IMR-90 (cell line): ENCODE data around the gene ANKRD30A. TPM values are rescaled to one million over a fixed set of nuclear protein-coding genes. Genes with fewer than 3 reads are reported as not detected.

Experiments
- ATAC-seq: fragments of 200-7000 bp; cut with Tn5 transposase; 2 replicates; pipeline ENCODE4 v1.9.1; 2020; ENCODE audit warnings: low read depth, mild to moderate bottlenecking, moderate library complexity
- BruUV-seq: library from RNA; stranded (reverse); fragments of 400-500 nt; replicated peaks from 2 replicates; lab custom pipeline; 2021; lab: Mats Ljungman, UMichigan
- CTCF ChIA-PET: fragments of 300-600 bp; formaldehyde crosslinking; extraction: SDS; loops from one replicate; lab custom pipeline; 2021; ENCODE audit warnings: antibody characterized with exemption; lab: Yijun Ruan, JAX
- POLR2A ChIA-PET: fragments of 300-600 bp; sonication (Branson Sonifier 250); formaldehyde crosslinking; loops from one replicate; lab custom pipeline; 2022; ENCODE audit warnings: antibody characterized with exemption; ENCODE audit not compliant: unreplicated experiment; lab: Charles Lee
- DNase-seq: peaks from one replicate; pipeline ENCODE4 v3.0.0; 2013
- H2AFZ ChIP-seq: replicated peaks from 2 replicates; pipeline ENCODE3; 2013; ENCODE audit warnings: low read length, mild to moderate bottlenecking; ENCODE audit not compliant: poor library complexity
- H2AK5ac ChIP-seq: 2 replicates; pipeline ENCODE4 v1.6.1; 2013; ENCODE audit warnings: low read depth, low read length, inconsistent platforms
- H2AK9ac ChIP-seq: replicated peaks from 2 replicates; pipeline ENCODE3; 2013; ENCODE audit warnings: mild to moderate bottlenecking, low read depth, low read length, moderate library complexity; ENCODE audit not compliant: poor library complexity
- H2BK120ac ChIP-seq: 2 replicates; pipeline ENCODE4 v1.6.1; 2013; ENCODE audit warnings: low read depth, low read length, inconsistent platforms
- H2BK15ac ChIP-seq: 3 replicates; pipeline ENCODE4 v1.6.1; 2013; ENCODE audit warnings: low read depth, low read length, inconsistent platforms
- H2BK20ac ChIP-seq: 2 replicates; pipeline ENCODE4 v1.6.1; 2013; ENCODE audit warnings: low read depth, mild to moderate bottlenecking, inconsistent platforms, low read length, moderate library complexity
- H2BK5ac ChIP-seq: 2 replicates; pipeline ENCODE4 v1.6.1; 2013; ENCODE audit warnings: mild to moderate bottlenecking, low read depth, low read length, inconsistent platforms; ENCODE audit not compliant: poor library complexity, severe bottlenecking
- H3K14ac ChIP-seq: replicated peaks from 2 replicates; pipeline ENCODE4 v1.6.1; 2013; ENCODE audit warnings: low read depth, low read length, inconsistent platforms
- H3K18ac ChIP-seq: 2 replicates; pipeline ENCODE4 v1.6.1; 2013; ENCODE audit warnings: low read depth, low read length, control low read depth
- H3K23ac ChIP-seq: 2 replicates; pipeline ENCODE4 v1.6.1; 2013; ENCODE audit warnings: low read depth, low read length, inconsistent platforms
- H3K27ac ChIP-seq: 2 replicates; pipeline ENCODE4 v1.5.1; 2013; ENCODE audit warnings: mild to moderate bottlenecking, control low read depth, low read length; ENCODE audit not compliant: insufficient read depth
- H3K27me3 ChIP-seq: 2 replicates; pipeline ENCODE4 v1.6.1; 2013; ENCODE audit warnings: low read length; ENCODE audit not compliant: control insufficient read depth, insufficient read depth
- H3K36me3 ChIP-seq: 2 replicates; pipeline ENCODE4 v1.6.1; 2013; ENCODE audit warnings: low read length, mixed read lengths; ENCODE audit not compliant: control insufficient read depth, insufficient read depth
- H3K4ac ChIP-seq: 2 replicates; pipeline ENCODE4 v1.6.1; 2013; ENCODE audit warnings: low read depth, low read length, inconsistent platforms
- H3K4me1 ChIP-seq: 2 replicates; pipeline ENCODE4 v1.6.1; 2013; ENCODE audit warnings: low read length, mixed read lengths; ENCODE audit not compliant: control insufficient read depth, insufficient read depth
- H3K4me2 ChIP-seq: 2 replicates; pipeline ENCODE4 v1.6.1; 2013; ENCODE audit warnings: low read depth, mild to moderate bottlenecking, control low read depth, low read length, moderate library complexity
- H3K4me3 ChIP-seq: 2 replicates; pipeline ENCODE4 v1.5.1; 2013; ENCODE audit warnings: low read depth, mild to moderate bottlenecking, control low read depth, low read length, moderate library complexity; ENCODE audit not compliant: insufficient read depth
- H3K56ac ChIP-seq: 2 replicates; pipeline ENCODE4 v1.6.1; 2013; ENCODE audit warnings: low read length, inconsistent platforms; ENCODE audit not compliant: insufficient read depth; ENCODE audit errors: extremely low read depth
- H3K79me1 ChIP-seq, 2 experiments: 2 replicates each; pipeline ENCODE4 v1.6.1; 2013; ENCODE audit warnings: low read length in 2 of 2, inconsistent platforms in 1 of 2, low read depth in 1 of 2
- H3K9ac ChIP-seq: 2 replicates; pipeline ENCODE4 v1.6.1; 2013; ENCODE audit warnings: low read depth, low read length, control low read depth
- H3K9me1 ChIP-seq: 2 replicates; pipeline ENCODE4 v1.6.1; 2013; ENCODE audit warnings: low read length, inconsistent platforms; ENCODE audit not compliant: insufficient read depth
- H3K9me3 ChIP-seq: 2 replicates; pipeline ENCODE4 v1.6.1; 2013; ENCODE audit warnings: low read length; ENCODE audit not compliant: control insufficient read depth, insufficient read depth
- H4K20me1 ChIP-seq: 2 replicates; pipeline ENCODE4 v1.6.1; 2013; ENCODE audit warnings: low read length, inconsistent platforms; ENCODE audit not compliant: insufficient read depth
- H4K5ac ChIP-seq: 2 replicates; pipeline ENCODE4 v1.6.1; 2013; ENCODE audit warnings: mild to moderate bottlenecking, low read depth, low read length, control low read depth
- H4K8ac ChIP-seq, 2 experiments: 2 replicates each; pipeline ENCODE4 v1.6.1; 2013; ENCODE audit warnings: low read depth in 2 of 2, low read length in 2 of 2, control low read depth in 1 of 2, inconsistent platforms in 1 of 2
- H4K91ac ChIP-seq: 2 replicates; pipeline ENCODE4 v1.6.1; 2013; ENCODE audit warnings: low read depth, low read length, inconsistent platforms; ENCODE audit not compliant: insufficient read depth
- BHLHE40 ChIP-seq: fragments of 150-350 bp; IDR thresholded peaks from 2 replicates; pipeline ENCODE4 v1.6.1; 2016; ENCODE audit warnings: mild to moderate bottlenecking, low read depth, low read length
- CTCF ChIP-seq: conservative IDR thresholded peaks from 2 replicates; pipeline ENCODE4 v1.5.1; 2012; ENCODE audit warnings: mild to moderate bottlenecking, low read depth, low read length, improper control_type of control experiment
- ELK1 ChIP-seq: fragments of 150-350 bp; IDR thresholded peaks from 2 replicates; pipeline ENCODE4 v1.6.1; 2016; ENCODE audit warnings: low read depth, mild to moderate bottlenecking, low read length, moderate library complexity, borderline replicate concordance
- FOS ChIP-seq: fragments of 150-350 bp; IDR thresholded peaks from 2 replicates; pipeline ENCODE4 v1.6.1; 2016; ENCODE audit warnings: low read depth, low read length
- MXI1 ChIP-seq: IDR thresholded peaks from 2 replicates; pipeline ENCODE4 v1.6.1; 2012; ENCODE audit warnings: low read depth, mild to moderate bottlenecking, low read length, moderate library complexity, borderline replicate concordance
- RAD21 ChIP-seq: IDR thresholded peaks from 2 replicates; pipeline ENCODE4 v1.6.1; 2012; ENCODE audit warnings: low read length, improper control_type of control experiment
- RFX5 ChIP-seq: IDR thresholded peaks from 2 replicates; pipeline ENCODE4 v1.8.0; 2012; ENCODE audit warnings: low read depth, mild to moderate bottlenecking, low read length, moderate library complexity
- SMC3 ChIP-seq: fragments of 150-350 bp; IDR thresholded peaks from 2 replicates; pipeline ENCODE4 v1.6.1; 2016; ENCODE audit warnings: low read depth, mild to moderate bottlenecking, antibody characterized with exemption, low read length, moderate library complexity
- WGBS, 2 experiments: methylation state at CpG; one replicate each; pipeline versions ENCODE4 v1.1.5 to v1.1.7; 2013; ENCODE audit warnings: missing lambda C conversion rate in 2 of 2; ENCODE audit not compliant: insufficient read length in 1 of 2; ENCODE audit errors: extremely low coverage in 2 of 2; 5-methylcytosine and 5-hydroxymethylcytosine counted together
- dilution Hi-C: fragments of 300-500 bp; cut with HindIII; formaldehyde crosslinking; loops from one replicate; pipeline ENCODE4 v1.14.3; 2018; ENCODE audit warnings: low sequenced_read_pairs; ENCODE audit not compliant: unreplicated experiment
- in situ Hi-C: fragments of 300-500 bp; cut with MboI; formaldehyde crosslinking; loops from 3 replicates; pipeline ENCODE4 v1.14.3; 2019; ENCODE audit warnings: low sequenced_read_pairs, inconsistent platforms, mixed read lengths
- intact Hi-C: fragments of 100-400 bp; cut with micrococcal nuclease; formaldehyde crosslinking; loops from 2 replicates; pipeline ENCODE4 v1.10.0; 2022
- polyA plus RNA-seq, 3 experiments: library from polyadenylated mRNA; depleted of rRNA; stranded (reverse); fragments of >200 nt; gene quantifications; 2 replicates each; pipeline ENCODE4 v1.2.3, GENCODE V29; 2012; ENCODE audit warnings: low replicate concordance in 1 of 3
- total RNA-seq: library from RNA; depleted of rRNA; stranded (reverse); fragments of >200 nt; gene quantifications from 2 replicates; pipeline ENCODE4 v1.2.3, GENCODE V29; 2012

Gene ANKRD30A
- total and polyA plus RNA-seq, 2 of the 4 experiments (the other 2 are of a cell fraction), result not detected

GRCh38 chr10:37285063-37285462 is 159.7 kb downstream of the ANKRD30A start:
- no TSS peak for BruUV-seq

More at GRCh38 chr10:37285063-37285462, 159.7 kb downstream of the ANKRD30A start:
- intact Hi-C loops, result no loop called here
- H2BK5ac ChIP-seq, result no peak overlapping the region
- no peak for TF ChIP-seq ELK1
- TF ChIP-seq BHLHE40, result no peak
- no peak for TF ChIP-seq SMC3
- no peak for TF ChIP-seq RFX5
- no peak for TF ChIP-seq CTCF
- TF ChIP-seq FOS, result no peak
- no peak for TF ChIP-seq MXI1
- TF ChIP-seq RAD21, result no peak
- H3K4me2 ChIP-seq, result no peak overlapping the region
- H4K20me1 ChIP-seq, result no peaks in the 10 kb centered on the region
- no peak overlapping the region for H3K23ac ChIP-seq
- H3K79me1 ChIP-seq, result no peaks in the 10 kb centered on the region
- 83% methylated on average over 10 of the region's 18 CpGs; no CpG with 5 or more reads in 1 of the 2 experiments for WGBS, 2 experiments
- ATAC-seq (no peak), DNase-seq (no peak)
- no peak overlapping the region for H3K9ac ChIP-seq
- no peaks in the 10 kb centered on the region for H3K36me3 ChIP-seq
- H2AFZ ChIP-seq, result no peak overlapping the region
- H2BK20ac ChIP-seq, result no peak overlapping the region
- H2AK9ac ChIP-seq, result no peak overlapping the region
- H3K27me3 ChIP-seq, result no peaks in the 10 kb centered on the region
- ChIA-PET CTCF (no interaction called here), POLR2A (no interaction called here)
- no peak overlapping the region for H4K8ac ChIP-seq
- peaks cover 19% of the 10 kb centered on the region for H3K9me3 ChIP-seq
- no peak overlapping the region for H3K14ac ChIP-seq
- in situ Hi-C loops, result no loop called here
- no peak overlapping the region for H4K5ac ChIP-seq
- no peak overlapping the region for H2AK5ac ChIP-seq
- no peak overlapping the region for H3K4ac ChIP-seq
- no peak overlapping the region for H4K91ac ChIP-seq
- H3K4me3 ChIP-seq, result no peak overlapping the region
- H2BK120ac ChIP-seq, result no peak overlapping the region
- H3K4me1 ChIP-seq, result no peaks in the 10 kb centered on the region
- H3K56ac ChIP-seq, result no peak overlapping the region
- H3K18ac ChIP-seq, result no peak overlapping the region
- no peak overlapping the region for H2BK15ac ChIP-seq
- dilution Hi-C loops, result no loop called here
- no peak overlapping the region for H3K27ac ChIP-seq
- no peaks in the 10 kb centered on the region for H3K9me1 ChIP-seq
